T-cell (primary cell): ENCODE measurements around the gene SLC12A2. TPM values are rescaled to one million over a fixed set of nuclear protein-coding genes. Genes with fewer than 3 reads are reported as not detected.

Experiments
- ATAC-seq, 4 experiments: fragments of 200-7000 bp in 3 of 4; fragments of 150-1000 bp in 1 of 4; cut with Tn5 transposase; replicated peaks in 1 of 4; 1 replicate in 3 of 4; 2 replicates in 1 of 4; pipeline ENCODE4 v1.10.0; 2021; ENCODE audit warnings: moderate library complexity in 3 of 4, mild to moderate bottlenecking in 2 of 4, moderate number of reproducible peaks in 1 of 4
- CTCF ChIA-PET, 2 donors: fragments of 300-600 bp; sonication (Branson Sonifier 250); formaldehyde crosslinking; loops; one replicate each; lab custom pipeline; 2022; ENCODE audit warnings: antibody characterized with exemption in 2 of 2; lab: Charles Lee
- POLR2A ChIA-PET, 2 donors: fragments of 300-600 bp; sonication (Branson Sonifier 250); formaldehyde crosslinking; loops; one replicate each; lab custom pipeline; 2022; ENCODE audit warnings: antibody characterized with exemption in 2 of 2; lab: Charles Lee
- DNase-seq, 35 experiments: peaks; one replicate each; pipeline versions ENCODE4 v3.0.0 to v3.0.0-alpha.2; 2013 to 2023
- H3K27ac ChIP-seq: one replicate; pipeline ENCODE4 v1.5.1; 2013; ENCODE audit warnings: low read length
- H3K27me3 ChIP-seq, 2 experiments: replicated peaks in 1 of 2; 1 replicate in 1 of 2; 2 replicates in 1 of 2; pipeline versions ENCODE4 v1.6.1 to v1.7.0; 2013; ENCODE audit warnings: low read length in 1 of 2, mixed read lengths in 1 of 2; ENCODE audit not compliant: control insufficient read depth in 2 of 2, insufficient read depth in 2 of 2; ENCODE audit errors: extremely low read depth in 1 of 2
- H3K36me3 ChIP-seq, 2 donors: 1 replicate in 1 of 2; 2 replicates in 1 of 2; pipeline versions ENCODE4 v1.6.1 to v1.7.0; 2013; ENCODE audit warnings: low read length in 1 of 2; ENCODE audit not compliant: control insufficient read depth in 2 of 2, insufficient read depth in 1 of 2; ENCODE audit errors: extremely low read depth in 1 of 2
- H3K4me1 ChIP-seq, 2 experiments: 1 replicate in 1 of 2; 2 replicates in 1 of 2; pipeline versions ENCODE4 v1.6.1 to v1.7.0; 2013; ENCODE audit warnings: low read length in 2 of 2, mixed read lengths in 1 of 2; ENCODE audit not compliant: insufficient read depth in 2 of 2, control insufficient read depth in 1 of 2; ENCODE audit errors: extremely low read depth in 1 of 2
- H3K4me3 ChIP-seq, 2 donors: 1 replicate in 1 of 2; 2 replicates in 1 of 2; pipeline versions ENCODE4 v1.5.1 to v1.7.0; 2013; ENCODE audit warnings: mild to moderate bottlenecking in 2 of 2, low read length in 1 of 2, moderate library complexity in 1 of 2; ENCODE audit not compliant: control insufficient read depth in 1 of 2; ENCODE audit errors: extremely low read depth in 1 of 2
- H3K9me3 ChIP-seq: 2 replicates; pipeline ENCODE4 v1.7.0; 2013
- H3K27ac Mint-ChIP-seq, 2 donors: one replicate each; pipeline ENCODE4 v1.8.0; 2020 to 2021; ENCODE audit warnings: mild to moderate bottlenecking in 2 of 2, mixed read lengths in 2 of 2
- H3K27me3 Mint-ChIP-seq, 2 donors: one replicate each; pipeline ENCODE4 v1.8.0; 2021 to 2022; ENCODE audit warnings: mixed read lengths in 2 of 2
- H3K36me3 Mint-ChIP-seq: one replicate; pipeline ENCODE4 v1.8.0; 2021; ENCODE audit warnings: mixed read lengths
- H3K4me1 Mint-ChIP-seq, 3 donors: one replicate each; pipeline ENCODE4 v1.8.0; 2020 to 2022; ENCODE audit warnings: mixed read lengths in 3 of 3, mild to moderate bottlenecking in 1 of 3
- H3K4me3 Mint-ChIP-seq, 3 donors: one replicate each; pipeline ENCODE4 v1.8.0; 2020 to 2022; ENCODE audit warnings: mild to moderate bottlenecking in 3 of 3, mixed read lengths in 3 of 3, moderate library complexity in 3 of 3
- H3K9me3 Mint-ChIP-seq, 3 donors: one replicate each; pipeline ENCODE4 v1.8.0; 2020 to 2022; ENCODE audit warnings: mixed read lengths in 3 of 3
- WGBS: methylation state at CpG from one replicate; pipeline ENCODE4 v1.1.5; 2013; ENCODE audit warnings: missing lambda C conversion rate; ENCODE audit not compliant: insufficient coverage; 5-methylcytosine and 5-hydroxymethylcytosine counted together
- total RNA-seq, 35 experiments: library from RNA in 6 of 35; stranded (reverse) in 6 of 35; fragments of 120-200 nt in 1 of 35; gene quantifications; one replicate each; pipeline versions ENCODE4 v1.2.1 to v1.2.4 and lab custom pipeline; 2013 to 2026

SLC12A2 gene
- total RNA-seq, 5 donors from 2014 or later (not counting 1 experiment from before 2014, with no cell fraction given), result 10.5 to 15.9 (median 12.4) TPM

DNA sequence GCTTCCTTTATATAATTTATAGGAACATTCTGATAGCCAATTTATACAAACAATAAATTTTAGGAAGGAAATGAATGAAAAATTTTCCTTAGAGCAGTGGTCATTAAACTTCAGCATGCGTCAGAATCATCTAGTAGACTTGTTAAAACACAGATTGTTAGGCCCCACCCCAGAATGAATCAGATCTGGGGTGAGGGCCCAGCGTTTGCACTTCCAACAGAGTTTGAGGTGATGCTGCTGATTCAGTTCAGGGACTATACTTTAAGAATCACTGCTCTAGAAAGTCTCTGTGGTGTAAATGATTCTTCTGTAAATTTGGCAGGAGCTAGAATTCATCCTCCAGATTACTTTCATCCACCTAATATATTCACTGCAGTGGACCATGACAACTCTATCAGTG is 80.4 kb downstream of the SLC12A2 start:
- no peak overlapping the region for H3K27ac Mint-ChIP-seq
- H3K27me3 Mint-ChIP-seq, result no peaks in the 10 kb centered on the region
- H3K9me3 Mint-ChIP-seq, result peaks cover 0 to 3% (median 0%) of the 10 kb centered on the region in 3 donors
- no peak overlapping the region for H3K4me3 Mint-ChIP-seq
- DNase-seq (no peak), ATAC-seq (no peak)
- no CpG with 5 or more reads among the region's 2 CpGs for WGBS
- Histone ChIP-seq H3K27ac (no peak overlapping the region), H3K9me3 (no peaks in the 10 kb centered on the region), H3K4me3 (no peak overlapping the region), H3K36me3 (peaks cover 0 to 12% of the 10 kb centered on the region in 2 donors), H3K27me3 (no peaks in the 10 kb centered on the region), H3K4me1 (no peaks in the 10 kb centered on the region)
- CTCF ChIA-PET, result interaction anchor here in 1 of 2 donors (0.7 kb wide), 1 partner anchor 149 kb away, joined by 5 read pairs; no protein-coding TSS in a partner anchor
- POLR2A ChIA-PET, result no interaction called here
- peaks cover 59% of the 10 kb centered on the region for H3K36me3 Mint-ChIP-seq
- no peaks in the 10 kb centered on the region for H3K4me1 Mint-ChIP-seq

DNA sequence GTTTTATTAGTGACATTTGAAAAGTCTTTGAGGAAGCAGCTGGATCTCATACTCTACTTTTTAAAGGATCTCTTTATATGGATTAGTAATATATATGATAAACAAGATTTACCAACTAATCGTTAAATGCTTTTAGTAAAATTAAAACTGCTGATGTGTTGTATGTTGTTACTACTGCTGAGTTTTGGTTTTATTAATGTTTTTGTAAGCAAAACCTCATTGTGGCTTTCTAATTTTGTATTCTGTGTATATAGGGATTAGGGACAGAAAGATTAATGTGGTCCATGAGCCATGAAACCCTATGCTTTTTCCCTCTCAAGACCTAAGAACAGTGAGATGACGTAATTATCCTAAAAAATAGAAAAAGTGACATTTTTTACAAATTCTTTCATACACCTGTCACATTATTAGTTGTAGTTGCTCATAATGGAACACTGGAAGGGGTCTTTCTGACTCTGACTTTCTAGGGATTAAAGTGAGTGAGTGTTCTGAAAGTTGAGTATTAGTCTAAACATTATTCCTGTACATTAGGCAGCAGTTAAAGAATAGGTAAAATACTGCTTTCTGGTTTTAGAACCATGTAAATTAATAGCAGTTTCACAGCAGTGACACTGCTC is 85.9 kb downstream of the SLC12A2 start:
- Mint-ChIP-seq H3K4me3 (no peak overlapping the region), H3K4me1 (no peaks in the 10 kb centered on the region), H3K27me3 (no peaks in the 10 kb centered on the region), H3K9me3 (no peaks in the 10 kb centered on the region), H3K27ac (no peak overlapping the region), H3K36me3 (peaks cover 41% of the 10 kb centered on the region)
- POLR2A ChIA-PET, result no interaction called here
- no peaks in the 10 kb centered on the region for H3K27me3 ChIP-seq
- H3K36me3 ChIP-seq, result no peaks in the 10 kb centered on the region
- ATAC-seq, result no peak
- CTCF ChIA-PET, result no interaction called here
- H3K9me3 ChIP-seq, result no peaks in the 10 kb centered on the region
- H3K4me3 ChIP-seq, result no peak overlapping the region
- no peak for DNase-seq
- H3K4me1 ChIP-seq, result no peaks in the 10 kb centered on the region
- H3K27ac ChIP-seq, result no peak overlapping the region
- WGBS, result no CpG with 5 or more reads among the region's 2 CpGs

DNA sequence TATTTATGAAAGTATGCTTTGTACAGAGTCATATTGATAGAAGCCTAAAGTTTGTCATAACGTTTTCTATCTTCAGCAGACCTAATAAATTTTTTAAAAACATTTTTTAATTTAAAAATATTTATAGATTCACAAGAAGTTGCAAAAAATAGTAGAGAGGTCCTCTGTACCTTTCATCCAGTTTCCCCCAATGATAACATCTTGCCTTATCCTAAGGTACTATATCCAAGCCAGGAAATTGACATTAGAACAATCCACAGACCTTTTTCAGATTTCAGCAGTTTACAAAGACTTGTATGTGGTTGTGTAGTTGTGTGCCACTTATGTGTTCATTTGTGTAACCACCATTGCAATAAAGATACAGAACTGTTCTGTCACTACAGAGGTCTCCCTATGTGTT is 88.5 kb downstream of the SLC12A2 start:
- ATAC-seq, result no peak
- no CpG with 5 or more reads among the region's 1 CpG for WGBS

DNA sequence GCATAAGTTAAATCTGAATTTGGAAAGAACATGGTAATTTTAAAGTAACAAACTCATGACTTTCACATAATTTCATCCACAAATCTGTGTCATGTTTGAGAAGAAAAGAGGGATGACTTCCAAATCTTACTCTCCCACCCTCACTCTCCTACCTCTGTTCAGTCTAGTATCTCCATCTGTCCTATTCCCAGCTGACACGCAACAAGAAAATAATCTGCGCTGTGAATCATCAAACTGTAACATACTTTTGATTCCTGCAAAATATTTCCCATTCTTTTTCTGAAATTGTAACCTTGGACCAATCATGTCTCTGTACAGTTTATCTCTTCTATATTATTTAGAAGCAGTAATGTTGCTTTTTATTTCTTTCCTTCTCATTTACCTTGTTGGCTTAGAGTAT is 91.4 kb downstream of the SLC12A2 start:
- Mint-ChIP-seq H3K27me3 (no peaks in the 10 kb centered on the region), H3K36me3 (peaks cover 40% of the 10 kb centered on the region), H3K4me3 (no peak overlapping the region), H3K9me3 (no peaks in the 10 kb centered on the region), H3K27ac (no peak overlapping the region), H3K4me1 (no peaks in the 10 kb centered on the region)
- Histone ChIP-seq H3K9me3 (no peaks in the 10 kb centered on the region), H3K4me1 (no peaks in the 10 kb centered on the region), H3K36me3 (peaks cover 0 to 6% of the 10 kb centered on the region in 2 donors), H3K4me3 (no peak overlapping the region), H3K27ac (no peak overlapping the region), H3K27me3 (no peaks in the 10 kb centered on the region)
- DNase-seq (no peak), ATAC-seq (no peak)
- CTCF ChIA-PET, result interaction anchor here in 1 of 2 donors (1.4 kb wide), 1 partner anchor 27 kb away, joined by 6 read pairs; no protein-coding TSS in a partner anchor
- POLR2A ChIA-PET, result no interaction called here
- no CpG with 5 or more reads among the region's 2 CpGs for WGBS

More for the DNA sequence above, 88.5 kb downstream of the SLC12A2 start:
- no peak overlapping the region for H3K4me3 Mint-ChIP-seq
- no peak overlapping the region for H3K27ac Mint-ChIP-seq
- Histone ChIP-seq H3K9me3 (no peaks in the 10 kb centered on the region), H3K27ac (no peak overlapping the region), H3K4me1 (no peaks in the 10 kb centered on the region), H3K36me3 (no peaks in the 10 kb centered on the region), H3K27me3 (no peaks in the 10 kb centered on the region), H3K4me3 (no peak overlapping the region)
- peaks cover 33% of the 10 kb centered on the region for H3K36me3 Mint-ChIP-seq
- no peaks in the 10 kb centered on the region for H3K4me1 Mint-ChIP-seq
- CTCF ChIA-PET, result no interaction called here
- no peak for DNase-seq
- no peaks in the 10 kb centered on the region for H3K9me3 Mint-ChIP-seq
- POLR2A ChIA-PET, result interaction anchor here in 1 of 2 donors (0.6 kb wide), 1 partner anchor 25 kb away, joined by 3 read pairs; no protein-coding TSS in a partner anchor
- no peaks in the 10 kb centered on the region for H3K27me3 Mint-ChIP-seq

DNA sequence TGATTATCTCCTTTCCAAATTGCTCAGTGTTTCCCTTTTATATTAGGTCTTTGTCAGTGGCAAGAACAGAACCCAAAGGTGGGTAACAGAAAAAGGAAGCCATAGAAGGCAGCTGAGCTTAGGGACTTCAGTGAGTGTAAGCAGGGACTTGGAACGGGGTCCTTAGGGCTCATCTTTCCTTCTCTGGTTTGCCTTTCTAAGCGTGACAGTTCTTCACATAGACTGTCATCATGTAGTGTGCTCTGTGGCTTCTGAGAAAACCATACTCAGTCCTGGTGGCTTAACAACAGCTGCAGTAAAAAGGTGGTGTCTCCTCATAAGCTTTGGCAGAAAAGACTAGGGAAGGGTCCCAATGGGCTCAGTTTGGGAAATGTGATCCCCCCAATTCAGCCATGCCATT is 108.8 kb downstream of the SLC12A2 start:
- peaks cover 5 to 10% of the 10 kb centered on the region in 2 experiments for H3K4me1 ChIP-seq
- peaks cover 12 to 17% (median 17%) of the 10 kb centered on the region in 3 donors for H3K4me1 Mint-ChIP-seq
- no peak overlapping the region for H3K4me3 ChIP-seq
- no peak for ATAC-seq
- no peaks in the 10 kb centered on the region for H3K27me3 Mint-ChIP-seq
- H3K9me3 ChIP-seq, result no peaks in the 10 kb centered on the region
- H3K27ac ChIP-seq, result no peak overlapping the region
- no peak for DNase-seq
- H3K9me3 Mint-ChIP-seq, result no peaks in the 10 kb centered on the region
- POLR2A ChIA-PET, result no interaction called here
- H3K36me3 Mint-ChIP-seq, result peaks cover 11% of the 10 kb centered on the region
- WGBS, result 100% methylated on average over 2 of the region's 2 CpGs
- no peaks in the 10 kb centered on the region for H3K36me3 ChIP-seq
- H3K27me3 ChIP-seq, result no peaks in the 10 kb centered on the region
- no peak overlapping the region for H3K4me3 Mint-ChIP-seq
- CTCF ChIA-PET, result no interaction called here
- no peak overlapping the region for H3K27ac Mint-ChIP-seq

DNA sequence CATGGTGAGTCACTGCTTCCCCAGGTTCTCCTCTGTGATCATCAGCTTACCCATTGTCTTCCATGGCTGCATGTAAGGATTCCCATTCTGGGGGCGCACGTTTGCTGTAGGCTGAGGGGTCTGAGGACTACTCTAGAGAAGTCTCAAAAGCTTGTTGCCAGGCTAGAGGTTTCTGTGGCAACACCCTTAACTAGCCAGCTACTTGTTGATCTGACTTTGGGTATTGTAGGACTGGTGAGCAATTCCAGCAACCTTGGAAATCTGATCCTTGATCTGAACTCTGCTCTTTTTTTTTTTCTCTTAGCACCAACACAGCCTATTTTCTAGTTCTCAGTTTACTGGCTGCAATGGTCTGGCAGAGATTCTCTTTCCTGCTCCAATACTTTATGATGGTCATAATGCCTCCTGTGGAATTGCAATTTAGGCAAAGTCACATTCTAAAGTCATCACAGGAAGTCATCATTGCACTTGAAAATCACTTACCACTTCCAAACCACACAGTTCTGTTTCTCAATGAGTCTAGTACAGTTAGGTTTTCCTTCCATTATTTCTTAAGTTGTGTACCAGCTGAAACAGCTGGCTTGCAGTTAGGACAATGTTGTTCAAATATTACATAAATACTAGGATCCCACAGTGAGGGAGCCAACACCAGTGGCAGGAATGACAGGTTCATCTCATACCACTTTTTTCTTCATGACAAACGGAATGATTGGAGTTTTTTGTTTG is 110.3 kb downstream of the SLC12A2 start:
- Histone ChIP-seq H3K9me3 (no peaks in the 10 kb centered on the region), H3K27ac (no peak overlapping the region), H3K27me3 (no peaks in the 10 kb centered on the region), H3K4me1 (peaks cover 12 to 18% of the 10 kb centered on the region in 2 experiments), H3K36me3 (no peaks in the 10 kb centered on the region), H3K4me3 (no peak overlapping the region)
- DNase-seq, result no peak
- CTCF ChIA-PET, result interaction anchor here (0.6 to 1.0 kb wide), 2 partner anchors 104 to 436 kb away, joined by 3 read pairs; no protein-coding TSS in a partner anchor
- H3K36me3 Mint-ChIP-seq, result peaks cover 5% of the 10 kb centered on the region
- ATAC-seq, result no peak
- POLR2A ChIA-PET, result no interaction called here
- WGBS, result no CpG with 5 or more reads among the region's 3 CpGs
- no peaks in the 10 kb centered on the region for H3K27me3 Mint-ChIP-seq
- H3K4me1 Mint-ChIP-seq, result peaks cover 26 to 31% (median 31%) of the 10 kb centered on the region in 3 donors
- no peak overlapping the region for H3K27ac Mint-ChIP-seq
- no peak overlapping the region for H3K4me3 Mint-ChIP-seq
- H3K9me3 Mint-ChIP-seq, result no peaks in the 10 kb centered on the region
